NCI-H2107 treated with DMSO at 0.1 percent for 48 hours (cell line): Measurements from ENCODE around the gene MSANTD2.

Source experiments
- DNase-seq: peaks from one replicate; lab custom pipeline; 2025; ENCODE audit not compliant: unreplicated experiment; lab: John Stamatoyannopoulos, UW

The MSANTD2 gene

GRCh38 chr11:124738713-124739478 is 61.3 kb downstream of the MSANTD2 start:
- no peak for DNase-seq

GRCh38 chr11:124737638-124738305 is 62.4 kb downstream of the MSANTD2 start:
- DNase-seq: no peak

- no peak for DNase-seq
Observed at GRCh38 chr11:124736736-124737135, 63.5 kb downstream of the MSANTD2 start.

DNA sequence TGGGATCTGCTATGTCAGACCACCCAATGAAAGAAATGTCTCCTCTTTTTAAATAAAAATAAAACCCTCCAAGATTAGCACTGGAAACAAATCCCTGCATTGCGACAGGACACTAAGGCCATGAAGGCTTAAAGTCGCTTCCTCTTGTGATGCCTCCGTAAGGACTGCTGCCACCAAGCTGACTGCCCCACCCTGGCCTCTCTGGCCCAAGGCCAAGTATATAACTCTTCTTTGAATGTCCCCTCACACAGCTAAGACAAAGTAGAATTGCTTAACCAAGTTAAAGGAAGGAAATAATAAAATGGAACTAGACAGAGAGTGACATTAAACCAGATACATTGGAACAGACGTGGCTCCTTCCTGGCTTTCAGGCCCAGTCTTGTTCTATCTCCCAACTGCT is 68.0 kb downstream of the MSANTD2 start:
- no peak for DNase-seq

GRCh38 chr11:124729571-124729970 is 70.6 kb downstream of the MSANTD2 start:
- DNase-seq: no peak

GRCh38 chr11:124728134-124728533 is 72.1 kb downstream of the MSANTD2 start:
- no peak for DNase-seq

GRCh38 chr11:124727474-124727873 is 72.7 kb downstream of the MSANTD2 start:
- no peak for DNase-seq

- DNase-seq: no peak
Observed at GRCh38 chr11:124725719-124726105, 74.5 kb downstream of the MSANTD2 start.

DNA sequence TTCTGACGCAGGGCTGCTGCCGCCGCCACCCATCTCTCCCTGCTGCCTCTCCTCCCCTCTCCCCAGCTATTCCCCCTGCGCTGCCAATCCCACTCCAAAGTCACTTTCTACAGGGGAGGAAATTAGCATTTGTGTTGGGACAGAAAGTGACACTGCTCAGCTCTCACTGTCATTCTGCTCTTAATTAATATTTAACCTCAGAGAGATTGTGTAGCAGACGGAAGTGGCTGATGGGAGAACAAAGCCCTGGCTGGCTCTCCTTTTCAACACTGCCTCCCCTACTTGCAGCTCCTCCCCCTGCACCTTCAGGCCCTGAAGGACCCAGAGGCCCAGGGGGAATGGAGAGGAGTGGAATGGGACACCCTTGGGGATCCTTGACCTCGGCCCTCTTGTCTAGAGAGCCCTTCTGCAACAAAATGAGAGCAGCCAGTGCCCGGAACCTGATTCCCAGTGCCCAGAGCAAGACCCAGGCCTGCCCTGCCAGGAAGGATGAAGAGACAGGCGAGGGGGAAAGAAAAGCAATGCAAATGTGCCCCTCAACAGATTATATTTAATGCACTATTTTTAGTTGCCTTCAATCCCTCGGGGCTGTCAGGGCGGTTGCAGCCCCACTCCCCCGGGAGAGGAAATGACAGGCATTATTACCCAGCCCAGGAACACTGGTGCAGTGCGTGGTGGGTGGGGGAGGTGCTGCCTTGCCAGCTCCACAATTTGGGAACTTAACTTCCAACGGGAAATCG is 75.1 kb downstream of the MSANTD2 start:
- DNase-seq: no peak

DNA sequence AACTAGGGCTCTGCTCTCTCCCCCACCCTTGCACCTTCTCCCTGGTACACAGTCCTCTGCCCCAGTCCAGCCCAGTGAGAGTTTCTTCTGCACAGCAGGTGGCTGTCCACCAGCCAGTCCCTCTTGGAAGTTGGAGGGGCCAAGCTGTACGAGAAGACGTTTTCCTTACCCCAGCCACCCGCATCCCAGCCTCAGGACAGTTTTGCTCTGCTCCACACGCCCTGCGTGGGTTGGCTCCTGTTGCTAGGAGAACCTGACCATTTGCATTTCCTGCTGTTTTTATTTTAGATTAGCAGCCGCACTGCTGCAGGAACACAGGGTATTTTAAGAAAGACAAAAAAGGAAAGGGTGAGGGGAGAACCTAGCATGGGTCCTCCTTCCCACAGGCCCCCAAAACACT is 78.0 kb downstream of the MSANTD2 start:
- no peak for DNase-seq

DNA sequence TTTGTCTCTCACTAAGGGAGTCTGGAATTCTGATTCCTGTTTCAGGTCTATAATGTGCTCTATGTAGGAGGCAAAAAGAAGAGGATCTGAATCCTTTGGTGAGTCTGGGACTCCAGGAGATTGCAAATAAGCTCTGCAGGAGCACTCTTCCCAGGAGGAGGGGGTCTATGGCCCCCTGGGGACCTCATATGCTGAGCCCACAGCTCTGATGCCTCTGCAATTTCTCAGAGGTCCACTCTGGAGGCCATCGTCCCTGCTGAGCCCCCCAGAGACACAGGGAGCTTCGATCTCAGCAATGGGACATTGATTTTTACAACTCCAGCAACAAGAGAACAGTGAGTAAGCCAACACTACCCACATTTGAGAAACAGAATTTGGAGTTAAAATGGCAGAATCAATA is 80.7 kb downstream of the MSANTD2 start:
- DNase-seq: no peak

GRCh38 chr11:124718801-124719200 is 81.4 kb downstream of the MSANTD2 start:
- no peak for DNase-seq

DNA sequence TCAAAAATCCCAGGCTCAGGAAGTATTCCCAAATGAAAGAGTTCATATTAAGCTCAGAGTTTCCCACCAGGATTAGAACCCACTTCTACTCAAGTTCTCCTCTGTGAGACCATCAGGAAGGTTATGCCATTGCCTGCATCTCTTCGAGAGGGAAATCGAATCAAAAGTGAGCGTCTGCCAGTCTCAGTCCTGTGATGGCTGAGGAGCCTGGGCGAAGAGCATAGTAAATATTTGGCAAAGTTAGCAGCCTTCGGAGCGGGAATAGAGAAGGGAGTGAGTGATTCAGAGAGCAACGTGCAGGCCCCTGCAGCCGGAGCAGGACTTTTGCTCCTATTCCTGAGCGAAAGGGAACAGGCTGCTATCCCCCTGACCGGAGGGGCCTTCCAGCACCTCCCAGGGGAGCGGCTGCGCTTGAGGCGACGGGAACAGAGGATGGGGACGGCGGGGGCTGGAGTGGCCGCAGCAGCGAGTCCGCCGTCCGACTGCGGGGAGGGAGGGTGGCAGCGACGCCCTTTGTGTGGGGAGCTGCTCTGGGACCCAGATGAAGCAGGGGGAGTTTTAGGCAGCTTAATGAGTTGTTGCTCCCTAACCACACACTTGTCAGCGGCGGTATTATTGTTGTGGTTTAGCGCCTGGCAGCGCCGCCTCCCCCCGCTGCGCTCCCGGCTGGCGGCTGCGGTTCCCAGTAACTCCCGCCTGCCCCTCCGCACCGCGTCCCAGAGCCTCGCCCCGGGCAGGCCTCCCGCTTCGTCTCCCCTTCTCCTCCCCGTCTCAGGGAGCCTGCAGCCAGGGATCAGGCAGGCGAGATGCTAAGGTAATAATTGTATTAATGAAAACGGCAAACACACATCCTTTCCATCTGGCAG is 82.2 kb downstream of the MSANTD2 start:
- DNase-seq: no peak

DNA sequence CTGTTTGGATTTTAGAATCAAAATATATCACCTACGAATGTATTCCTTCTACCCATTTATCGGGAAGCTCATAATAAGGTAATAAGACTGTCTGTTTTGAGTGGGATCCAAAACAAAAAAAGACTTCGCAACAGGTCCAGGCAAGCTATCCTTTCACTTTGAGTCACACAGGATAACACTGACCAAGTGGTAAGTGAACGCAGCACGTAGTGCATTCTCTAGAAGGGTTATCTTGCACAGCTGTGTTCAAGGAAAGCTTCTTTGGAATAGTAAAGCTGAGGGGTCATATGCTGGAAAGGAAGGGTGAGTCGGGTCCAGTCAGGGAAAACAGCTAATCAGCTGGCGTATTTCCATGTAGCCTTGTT is 82.8 kb downstream of the MSANTD2 start:
- DNase-seq: no peak

GRCh38 chr11:124716591-124716990 is 83.6 kb downstream of the MSANTD2 start:
- no peak for DNase-seq
